CD1c-positive myeloid dendritic cell (primary cell): ENCODE data around the gene XYLB.

Experiments used
- DNase-seq: peaks from one replicate; pipeline ENCODE4 v3.0.0-alpha.2; 2016; ENCODE audit errors: extremely low spot score

Gene XYLB

GRCh38 chr3:38323060-38323459 is 23.5 kb upstream of the XYLB start:
- no peak for DNase-seq

GRCh38 chr3:38325256-38325655 is 21.3 kb upstream of the XYLB start:
- no peak for DNase-seq

GRCh38 chr3:38327335-38328009 is 19.1 kb upstream of the XYLB start:
- DNase-seq = no peak

- DNase-seq = no peak
These were observed 15.1 kb upstream of the XYLB start for GRCh38 chr3:38331257-38332022.

- DNase-seq = no peak
These were observed 14.4 kb upstream of the XYLB start for GRCh38 chr3:38332201-38332600.

- no peak for DNase-seq
These were observed 12.2 kb upstream of the XYLB start for GRCh38 chr3:38334142-38335055.

- DNase-seq = no peak
These were observed 11.3 kb upstream of the XYLB start for GRCh38 chr3:38335263-38335662.

- no peak for DNase-seq
These were observed 8.9 kb upstream of the XYLB start for GRCh38 chr3:38337703-38338102.

- DNase-seq = no peak
These were observed 2.6 kb upstream of the XYLB start for GRCh38 chr3:38343797-38344594.

GRCh38 chr3:38345879-38346586 is 552 bp upstream of the XYLB start:
- no peak for DNase-seq

GRCh38 chr3:38347421-38348200 is 1.0 kb downstream of the XYLB start:
- no peak for DNase-seq

GRCh38 chr3:38348903-38349302 is 2.3 kb downstream of the XYLB start:
- peak; percentile 84 for DNase-seq

GRCh38 chr3:38349684-38350359 is 3.2 kb downstream of the XYLB start:
- peak; percentile 8 for DNase-seq

- DNase-seq = no peak
These were observed 6.6 kb downstream of the XYLB start for GRCh38 chr3:38353151-38353550.

- DNase-seq = no peak
These were observed 8.2 kb downstream of the XYLB start for GRCh38 chr3:38354588-38355330.

GRCh38 chr3:38359038-38359437 is 12.5 kb downstream of the XYLB start:
- DNase-seq = no peak

- no peak for DNase-seq
These were observed 13.8 kb downstream of the XYLB start for GRCh38 chr3:38360345-38360744.

- no peak for DNase-seq
These were observed 14.9 kb downstream of the XYLB start for GRCh38 chr3:38361496-38361895.

GRCh38 chr3:38362825-38363224 is 16.2 kb downstream of the XYLB start:
- no peak for DNase-seq
